GM18502 (cell line): ENCODE data around the gene ECHDC1.

Experiments
- ATAC-seq: cut with Tn5 transposase; IDR thresholded peaks from one replicate; pipeline ENCODE4 v1.9.1; 2021; ENCODE audit warnings: mild to moderate bottlenecking; ENCODE audit not compliant: unreplicated experiment, poor library complexity

Gene ECHDC1

DNA sequence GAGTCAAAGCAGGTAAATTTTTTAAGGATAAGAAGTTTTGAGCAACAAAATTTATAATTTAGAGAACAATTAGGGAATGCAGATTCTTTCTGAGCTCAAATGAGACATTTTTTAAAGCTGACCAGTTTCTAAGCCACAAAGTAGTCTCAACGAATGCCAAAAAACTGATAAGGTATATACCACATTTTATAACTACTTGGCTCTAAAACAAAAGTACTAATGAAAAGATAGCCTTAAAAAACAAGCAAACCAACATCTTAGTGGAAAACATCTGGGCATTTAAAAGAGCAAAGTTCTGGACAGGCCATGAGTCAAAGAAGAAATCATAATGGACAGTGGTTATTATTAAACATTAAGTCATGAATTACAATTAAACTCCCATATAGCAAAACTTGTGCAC lies 99.9 kb downstream of the ECHDC1 start:
- no peak for ATAC-seq
